ENCODE data around the gene COMMD10.
A peak's percentile ranks its signal among the peaks of the same experiment; 100 is the strongest.
"Not testable (repeated sequence)": the region's sequence is repeated elsewhere in the genome, so short reads cannot be mapped to it uniquely, and the experiment has no call there.

The COMMD10 gene

GRCh38 chr5:116098998-116099397 lies 14.2 kb downstream of the COMMD10 start:
- no peak for DNase-seq

GRCh38 chr5:116104941-116105340 lies 20.1 kb downstream of the COMMD10 start:
- not testable (repeated sequence) for DNase-seq

GRCh38 chr5:116115163-116115562 lies 30.3 kb downstream of the COMMD10 start:
- DNase-seq: no peak

- no peak for DNase-seq
Measured at GRCh38 chr5:116130471-116130870, 45.6 kb downstream of the COMMD10 start.

GRCh38 chr5:116130976-116131375 lies 46.2 kb downstream of the COMMD10 start:
- DNase-seq: no peak

- no peak for DNase-seq
Measured at GRCh38 chr5:116133281-116133680, 48.5 kb downstream of the COMMD10 start.

GRCh38 chr5:116135344-116135743 lies 50.5 kb downstream of the COMMD10 start:
- DNase-seq: no peak

- peak; percentile 84 for DNase-seq
Measured at GRCh38 chr5:116137544-116138378, 52.9 kb downstream of the COMMD10 start.

GRCh38 chr5:116142495-116142894 lies 57.7 kb downstream of the COMMD10 start:
- DNase-seq: no peak

GRCh38 chr5:116144103-116144502 lies 59.3 kb downstream of the COMMD10 start:
- DNase-seq: peak; percentile 20

GRCh38 chr5:116144991-116145390 lies 60.2 kb downstream of the COMMD10 start:
- DNase-seq: no peak

- peak; percentile 97 for DNase-seq
Measured at GRCh38 chr5:116145416-116145815, 60.6 kb downstream of the COMMD10 start.

GRCh38 chr5:116152169-116152568 lies 67.3 kb downstream of the COMMD10 start:
- DNase-seq: peak; percentile 72

GRCh38 chr5:116153687-116154174 lies 68.9 kb downstream of the COMMD10 start:
- DNase-seq: no peak

GRCh38 chr5:116154252-116154651 lies 69.4 kb downstream of the COMMD10 start:
- no peak for DNase-seq

GRCh38 chr5:116154931-116155330 lies 70.1 kb downstream of the COMMD10 start:
- no peak for DNase-seq

- DNase-seq: no peak
Measured at GRCh38 chr5:116157902-116158301, 73.1 kb downstream of the COMMD10 start.

GRCh38 chr5:116159006-116159405 lies 74.2 kb downstream of the COMMD10 start:
- no peak for DNase-seq

- DNase-seq: no peak
Measured at GRCh38 chr5:116174111-116174510, 89.3 kb downstream of the COMMD10 start.

- no peak for DNase-seq
Measured at GRCh38 chr5:116176121-116176520, 91.3 kb downstream of the COMMD10 start.

- no peak for DNase-seq
Measured at GRCh38 chr5:116178925-116179324, 94.1 kb downstream of the COMMD10 start.

- DNase-seq: no peak
Measured at GRCh38 chr5:116209166-116209565, 124.3 kb downstream of the COMMD10 start.

- no peak for DNase-seq
Measured at GRCh38 chr5:116212225-116212624, 127.4 kb downstream of the COMMD10 start.

- no peak for DNase-seq
Measured at GRCh38 chr5:116216246-116216645, 131.4 kb downstream of the COMMD10 start.

Data from NCI-H69 (cell line).